Activated CD4-positive, alpha-beta memory T cell treated with anti-CD3 and anti-CD28 coated beads for 36 hours (primary cell): ENCODE data around the gene TAOK1. TPM values are rescaled to one million over a fixed set of nuclear protein-coding genes. Genes with fewer than 3 reads are reported as not detected.

ENCODE experiments used
- CTCF ChIA-PET: fragments of 350-600 bp; sonication (Branson Sonifier 250); formaldehyde crosslinking; loops from one replicate; lab custom pipeline; 2021; ENCODE audit warnings: antibody characterized with exemption, inconsistent platforms; lab: Charles Lee
- POLR2A ChIA-PET: fragments of 350-600 bp; sonication (Branson Sonifier 250); formaldehyde crosslinking; loops from one replicate; lab custom pipeline; 2021; ENCODE audit warnings: antibody characterized with exemption; lab: Charles Lee
- DNase-seq: peaks from one replicate; pipeline ENCODE4 v3.0.0-alpha.2; 2020
- H3K27ac Mint-ChIP-seq: one replicate; pipeline ENCODE4 v1.8.0; 2021; ENCODE audit warnings: mixed read lengths
- H3K27me3 Mint-ChIP-seq: one replicate; pipeline ENCODE4 v1.8.0; 2021; ENCODE audit warnings: mixed read lengths
- H3K36me3 Mint-ChIP-seq: one replicate; pipeline ENCODE4 v1.8.0; 2021; ENCODE audit warnings: mixed read lengths
- H3K4me1 Mint-ChIP-seq: one replicate; pipeline ENCODE4 v1.8.0; 2021; ENCODE audit warnings: low read depth, mixed read lengths
- H3K4me3 Mint-ChIP-seq: one replicate; pipeline ENCODE4 v1.8.0; 2021; ENCODE audit warnings: mild to moderate bottlenecking, mixed read lengths
- H3K9me3 Mint-ChIP-seq: one replicate; pipeline ENCODE4 v1.8.0; 2021; ENCODE audit warnings: mixed read lengths
- intact Hi-C: fragments of 100-400 bp; cut with micrococcal nuclease; formaldehyde crosslinking; loops from one replicate; pipeline ENCODE4 v1.15.1; 2023
- total RNA-seq, 2 experiments: library from RNA; stranded (reverse); gene quantifications; one replicate each; pipeline ENCODE4 v1.2.3, GENCODE V29; 2021

The TAOK1 gene
- total RNA-seq, 2 experiments from 2014 or later, result 29.8 to 34.3 TPM

DNA sequence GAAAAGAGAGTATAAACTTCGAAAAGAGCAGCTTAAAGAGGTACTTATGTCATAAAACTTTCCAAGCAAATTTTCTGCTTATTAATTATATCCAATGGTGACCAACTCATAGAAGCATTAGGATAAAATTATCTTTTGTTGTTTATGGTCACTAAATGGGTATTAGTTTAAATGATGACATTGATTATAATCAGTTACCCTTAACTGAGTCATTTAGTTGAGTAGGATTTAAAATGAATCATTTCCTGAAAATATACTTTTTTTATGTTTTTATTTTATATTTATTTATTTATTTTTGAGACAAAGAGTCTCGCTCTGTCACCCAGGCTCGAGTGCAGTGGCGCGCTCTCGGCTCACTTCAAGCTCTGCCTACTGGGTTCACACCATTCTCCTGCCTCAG lies 120.8 kb downstream of the TAOK1 start:
- CTCF ChIA-PET, result no interaction called here
- intact Hi-C loops, result no loop called here
- Mint-ChIP-seq H3K27ac (no peak overlapping the region), H3K4me1 (no peaks in the 10 kb centered on the region), H3K36me3 (peaks cover 11% of the 10 kb centered on the region), H3K4me3 (no peak overlapping the region), H3K27me3 (no peaks in the 10 kb centered on the region), H3K9me3 (no peaks in the 10 kb centered on the region)
- DNase-seq, result no peak
- POLR2A ChIA-PET, result no interaction called here

GRCh38 chr17:29514792-29515191 lies 124.6 kb downstream of the TAOK1 start:
- H3K4me1 Mint-ChIP-seq, result no peaks in the 10 kb centered on the region
- CTCF ChIA-PET, result interaction anchor here (0.7 to 1.3 kb wide), 3 partner anchors 9 to 145 kb away, joined by 3 read pairs; partner anchors contain the start of gene ABHD15
- H3K27me3 Mint-ChIP-seq, result no peaks in the 10 kb centered on the region
- POLR2A ChIA-PET, result interaction anchor here (0.5 to 0.7 kb wide), 5 partner anchors 10 to 223 kb away, joined by 3 to 4 read pairs (median 3); no protein-coding TSS in a partner anchor
- intact Hi-C loops, result no loop called here
- H3K9me3 Mint-ChIP-seq, result no peaks in the 10 kb centered on the region
- no peak for DNase-seq
- no peak overlapping the region for H3K27ac Mint-ChIP-seq
- peaks cover 22% of the 10 kb centered on the region for H3K36me3 Mint-ChIP-seq
- no peak overlapping the region for H3K4me3 Mint-ChIP-seq

DNA sequence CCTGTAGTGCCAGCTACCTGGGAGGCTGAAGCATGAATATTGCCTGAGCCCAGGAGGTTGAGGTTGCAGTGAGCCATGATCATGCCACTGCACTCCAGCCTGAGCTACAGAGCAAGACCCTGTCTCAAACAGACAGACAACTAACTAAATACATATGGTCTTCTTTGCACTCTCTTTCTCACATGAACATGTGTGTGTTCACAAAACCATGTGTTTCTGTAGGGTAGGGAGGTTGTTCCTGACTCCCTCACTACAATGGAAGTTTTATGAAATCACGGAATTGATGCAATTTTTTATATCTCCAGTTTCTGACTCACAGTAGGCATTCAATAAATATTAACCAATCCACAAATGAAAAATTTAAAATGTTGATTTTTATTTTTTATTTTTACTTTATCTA lies 128.2 kb downstream of the TAOK1 start:
- Mint-ChIP-seq H3K36me3 (peaks cover 23% of the 10 kb centered on the region), H3K4me1 (no peaks in the 10 kb centered on the region), H3K27ac (no peak overlapping the region), H3K9me3 (no peaks in the 10 kb centered on the region), H3K4me3 (no peak overlapping the region), H3K27me3 (no peaks in the 10 kb centered on the region)
- intact Hi-C loops, result no loop called here
- DNase-seq, result no peak
- ChIA-PET CTCF (interaction anchor here (1.0 kb wide), 1 partner anchor 149 kb away, joined by 3 read pairs; no protein-coding TSS in a partner anchor), POLR2A (no interaction called here)

DNA sequence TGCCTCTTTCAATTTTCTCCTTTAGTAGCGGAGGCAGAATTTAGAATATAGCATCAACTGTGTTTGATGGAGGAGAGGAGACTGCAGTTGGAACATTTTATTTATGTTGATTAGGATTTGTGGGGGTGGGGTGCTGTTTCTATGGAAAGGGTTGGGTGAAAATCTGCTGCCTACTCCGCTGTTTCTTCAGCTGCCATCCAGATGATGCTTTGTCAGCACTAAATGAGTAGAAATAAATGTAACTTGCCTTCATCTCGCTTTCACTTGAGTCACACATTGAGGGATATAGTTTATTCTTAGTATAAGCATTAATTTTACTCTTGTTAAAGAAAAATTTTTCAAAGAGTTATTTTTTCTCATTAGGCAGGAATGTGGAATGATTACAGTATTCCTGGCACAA lies 134.5 kb downstream of the TAOK1 start:
- CTCF ChIA-PET, result interaction anchor here (1.0 to 3.4 kb wide), 5 partner anchors 10 to 376 kb away, joined by 3 to 16 read pairs (median 7); no protein-coding TSS in a partner anchor
- Mint-ChIP-seq H3K36me3 (peaks cover 5% of the 10 kb centered on the region), H3K27me3 (no peaks in the 10 kb centered on the region), H3K4me1 (no peaks in the 10 kb centered on the region), H3K9me3 (no peaks in the 10 kb centered on the region), H3K4me3 (no peak overlapping the region), H3K27ac (no peak overlapping the region)
- POLR2A ChIA-PET, result interaction anchor here (0.5 kb wide), 1 partner anchor 10 kb away, joined by 3 read pairs; no protein-coding TSS in a partner anchor
- intact Hi-C loops, result no loop called here
- DNase-seq, result no peak

GRCh38 chr17:29526322-29526721 lies 136.2 kb downstream of the TAOK1 start:
- Mint-ChIP-seq H3K36me3 (peaks cover 12% of the 10 kb centered on the region), H3K9me3 (no peaks in the 10 kb centered on the region), H3K4me3 (no peak overlapping the region), H3K27me3 (no peaks in the 10 kb centered on the region), H3K27ac (no peak overlapping the region), H3K4me1 (no peaks in the 10 kb centered on the region)
- no peak for DNase-seq
- intact Hi-C loops, result no loop called here
- POLR2A ChIA-PET, result no interaction called here
- CTCF ChIA-PET, result no interaction called here

DNA sequence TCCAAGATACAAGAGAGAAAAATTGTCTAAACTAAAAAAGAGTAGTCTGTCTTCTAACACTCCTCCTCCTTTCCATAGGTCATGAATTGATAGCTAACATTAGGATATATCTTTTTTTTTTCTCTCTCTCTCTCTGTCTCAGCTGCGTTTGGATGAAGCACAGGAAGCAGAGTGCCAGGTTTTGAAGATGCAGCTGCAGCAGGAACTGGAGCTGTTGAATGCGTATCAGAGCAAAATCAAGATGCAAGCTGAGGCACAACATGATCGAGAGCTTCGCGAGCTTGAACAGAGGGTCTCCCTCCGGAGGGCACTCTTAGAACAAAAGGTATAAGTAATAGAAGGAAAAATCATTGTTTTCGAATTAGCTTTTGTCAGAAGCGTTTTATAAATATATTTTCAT lies 143.8 kb downstream of the TAOK1 start:
- peaks cover 17% of the 10 kb centered on the region for H3K36me3 Mint-ChIP-seq
- DNase-seq, result no peak
- H3K4me1 Mint-ChIP-seq, result no peaks in the 10 kb centered on the region
- no peaks in the 10 kb centered on the region for H3K9me3 Mint-ChIP-seq
- POLR2A ChIA-PET, result no interaction called here
- no peak overlapping the region for H3K27ac Mint-ChIP-seq
- intact Hi-C loops, result no loop called here
- H3K4me3 Mint-ChIP-seq, result no peak overlapping the region
- CTCF ChIA-PET, result interaction anchor here (0.6 to 5.2 kb wide), 7 partner anchors 10 to 385 kb away, joined by 3 to 104 read pairs (median 7); partner anchors contain the start of gene ABHD15
- no peaks in the 10 kb centered on the region for H3K27me3 Mint-ChIP-seq

- Mint-ChIP-seq H3K4me1 (peaks cover 6% of the 10 kb centered on the region), H3K27ac (no peak overlapping the region), H3K27me3 (no peaks in the 10 kb centered on the region), H3K4me3 (no peak overlapping the region), H3K9me3 (no peaks in the 10 kb centered on the region), H3K36me3 (peaks cover 13% of the 10 kb centered on the region)
- no peak for DNase-seq
- ChIA-PET POLR2A (no interaction called here), CTCF (interaction anchor here (0.6 to 0.9 kb wide), 3 partner anchors 20 to 174 kb away, joined by 3 to 4 read pairs (median 3); no protein-coding TSS in a partner anchor)
- intact Hi-C loops, result no loop called here
These were observed 153.9 kb downstream of the TAOK1 start for GRCh38 chr17:29544066-29544465.

- ChIA-PET POLR2A (interaction anchor here (0.6 kb wide), 1 partner anchor 368 kb away, joined by 4 read pairs; no protein-coding TSS in a partner anchor), CTCF (no interaction called here)
- DNase-seq, result no peak
- H3K27ac Mint-ChIP-seq, result no peak overlapping the region
- no peaks in the 10 kb centered on the region for H3K27me3 Mint-ChIP-seq
- H3K4me1 Mint-ChIP-seq, result peaks cover 10% of the 10 kb centered on the region
- peaks cover 13% of the 10 kb centered on the region for H3K36me3 Mint-ChIP-seq
- H3K9me3 Mint-ChIP-seq, result no peaks in the 10 kb centered on the region
- H3K4me3 Mint-ChIP-seq, result no peak overlapping the region
- intact Hi-C loops, result no loop called here
These were observed 155.9 kb downstream of the TAOK1 start for GRCh38 chr17:29546085-29546484.

DNA sequence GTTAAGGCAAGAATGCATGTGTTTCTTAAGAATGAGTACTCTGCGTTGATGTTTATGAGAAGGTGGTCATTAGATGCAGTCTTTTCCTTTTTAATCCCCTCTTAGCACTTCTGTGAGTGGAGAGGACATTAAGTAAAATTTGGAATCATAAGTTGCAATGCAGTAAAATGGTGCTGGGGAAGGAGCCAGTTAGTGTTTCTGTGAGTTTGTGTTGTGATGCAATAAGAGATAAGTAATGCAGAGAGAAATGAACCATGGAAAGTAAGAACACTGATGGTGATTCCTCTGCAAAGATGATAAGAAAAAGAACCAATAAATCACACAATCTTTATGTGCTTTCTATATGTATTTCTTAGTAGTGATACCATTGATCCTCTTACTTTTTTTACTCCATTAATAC lies 156.7 kb downstream of the TAOK1 start:
- DNase-seq, result no peak
- POLR2A ChIA-PET, result no interaction called here
- H3K27me3 Mint-ChIP-seq, result no peaks in the 10 kb centered on the region
- H3K36me3 Mint-ChIP-seq, result peaks cover 13% of the 10 kb centered on the region
- no peak overlapping the region for H3K27ac Mint-ChIP-seq
- no peak overlapping the region for H3K4me3 Mint-ChIP-seq
- no peaks in the 10 kb centered on the region for H3K9me3 Mint-ChIP-seq
- CTCF ChIA-PET, result no interaction called here
- intact Hi-C loops, result no loop called here
- peaks cover 10% of the 10 kb centered on the region for H3K4me1 Mint-ChIP-seq

- ChIA-PET POLR2A (no interaction called here), CTCF (interaction anchor here (1.6 to 2.3 kb wide), 2 partner anchors 13 to 180 kb away, joined by 4 to 14 read pairs; no protein-coding TSS in a partner anchor)
- H3K27me3 Mint-ChIP-seq, result no peaks in the 10 kb centered on the region
- intact Hi-C loops, result no loop called here
- H3K9me3 Mint-ChIP-seq, result no peaks in the 10 kb centered on the region
- no peak for DNase-seq
- no peak overlapping the region for H3K4me3 Mint-ChIP-seq
- no peaks in the 10 kb centered on the region for H3K36me3 Mint-ChIP-seq
- peaks cover 10% of the 10 kb centered on the region for H3K4me1 Mint-ChIP-seq
- no peak overlapping the region for H3K27ac Mint-ChIP-seq
These were observed 159.2 kb downstream of the TAOK1 start for GRCh38 chr17:29549177-29549923.

DNA sequence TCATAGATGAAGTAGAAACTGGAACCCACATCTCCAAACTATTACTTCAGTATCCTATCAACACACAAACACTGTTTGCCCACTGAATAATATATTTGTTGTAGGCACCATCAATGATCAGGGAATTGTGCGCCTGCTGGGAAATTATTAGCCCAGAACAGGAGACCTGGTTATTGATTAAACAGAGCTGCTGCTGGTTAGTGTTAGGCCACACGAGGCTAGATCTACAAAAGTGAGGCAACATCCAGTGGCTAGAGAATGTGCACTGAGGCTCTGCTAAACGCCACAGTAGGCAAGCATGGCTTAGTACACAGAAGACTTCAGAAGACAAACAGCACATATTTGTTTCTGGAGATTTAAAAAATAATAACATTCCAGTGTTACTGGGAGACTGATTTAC lies 165.7 kb downstream of the TAOK1 start:
- ChIA-PET POLR2A (no interaction called here), CTCF (interaction anchor here (0.9 to 1.6 kb wide), 2 partner anchors 19 to 187 kb away, joined by 3 to 5 read pairs; no protein-coding TSS in a partner anchor)
- no peak for DNase-seq
- no peak overlapping the region for H3K27ac Mint-ChIP-seq
- no peaks in the 10 kb centered on the region for H3K9me3 Mint-ChIP-seq
- intact Hi-C loops, result no loop called here
- H3K4me3 Mint-ChIP-seq, result no peak overlapping the region
- peaks cover 1% of the 10 kb centered on the region for H3K36me3 Mint-ChIP-seq
- H3K27me3 Mint-ChIP-seq, result no peaks in the 10 kb centered on the region
- peaks cover 12% of the 10 kb centered on the region for H3K4me1 Mint-ChIP-seq

GRCh38 chr17:29557085-29557738 lies 167.0 kb downstream of the TAOK1 start:
- Mint-ChIP-seq H3K4me3 (no peak overlapping the region), H3K27ac (no peak overlapping the region)
- POLR2A ChIA-PET, result no interaction called here

More at GRCh38 chr17:29557085-29557738, 167.0 kb downstream of the TAOK1 start:
- Mint-ChIP-seq H3K36me3 (peaks cover 11% of the 10 kb centered on the region), H3K4me1 (peaks cover 19% of the 10 kb centered on the region), H3K9me3 (no peaks in the 10 kb centered on the region), H3K27me3 (no peaks in the 10 kb centered on the region)
- intact Hi-C loops, result loop anchor here (1.0 kb wide), 1 partner anchor 10 kb away; the partner anchor contains the start of gene ABHD15
- CTCF ChIA-PET, result interaction anchor here (0.8 to 1.6 kb wide), 6 partner anchors 8 to 188 kb away, joined by 3 to 6 read pairs (median 4); partner anchors contain the start of gene TP53I13
- DNase-seq, result no peak
